SIG-M5 treated with dmso at 0.1 percent for 504 hours (cell line): Measurements from ENCODE around the gene PTGFRN.
"Not testable (repeated sequence)": the region's sequence is repeated elsewhere in the genome, so short reads cannot be mapped to it uniquely, and the experiment has no call there.

Source experiments
- DNase-seq: peaks from one replicate; lab custom pipeline; 2025; ENCODE audit not compliant: unreplicated experiment; lab: John Stamatoyannopoulos, UW

Gene PTGFRN

DNA sequence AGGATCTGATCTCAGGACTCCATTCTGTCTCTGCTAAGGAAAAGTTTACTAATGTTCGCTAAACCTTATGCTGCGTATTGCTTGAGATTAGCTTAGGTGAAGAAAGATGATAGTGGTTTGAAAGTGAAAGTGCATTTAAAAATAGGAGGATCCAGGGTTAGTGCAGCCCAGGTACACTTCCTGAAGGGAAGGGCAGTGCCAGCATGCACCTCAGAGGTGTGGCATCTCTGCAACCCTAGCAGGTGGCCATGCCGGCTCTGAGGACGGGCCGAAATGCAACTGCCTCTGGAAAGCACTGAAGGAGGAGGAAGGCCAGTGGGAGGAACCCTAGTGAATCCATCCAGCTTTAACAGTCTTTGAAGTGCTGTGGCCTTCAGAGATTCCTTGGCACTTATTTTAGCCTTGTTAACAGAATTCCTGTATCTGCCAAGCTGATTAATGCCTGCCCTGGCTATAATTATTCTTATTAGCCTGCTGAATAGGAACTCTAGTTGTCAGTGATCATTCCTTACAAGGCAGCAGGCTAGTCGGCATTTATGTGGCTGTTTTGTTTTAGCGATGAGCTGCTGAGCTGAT lies 5.5 kb downstream of the PTGFRN start:
- DNase-seq = no peak

DNA sequence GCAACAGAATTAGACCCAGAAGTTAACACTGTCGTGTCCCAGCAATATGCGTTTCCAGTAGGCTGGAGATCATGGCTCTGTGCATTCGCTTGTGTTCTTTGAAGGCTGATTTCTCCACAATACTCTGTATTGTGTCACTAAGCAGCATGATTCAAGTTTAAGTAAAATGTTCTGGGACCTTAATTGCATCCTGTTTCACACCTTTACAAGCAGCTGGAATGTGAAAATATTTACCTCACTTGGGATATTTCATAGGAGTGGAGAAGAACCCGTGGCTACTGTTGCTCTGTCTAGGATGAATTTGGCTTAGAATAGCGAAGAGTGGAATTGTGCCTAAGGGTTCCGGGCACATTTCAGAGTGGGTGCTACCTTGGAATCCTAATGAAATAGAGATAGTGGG lies 6.3 kb downstream of the PTGFRN start:
- DNase-seq = no peak

DNA sequence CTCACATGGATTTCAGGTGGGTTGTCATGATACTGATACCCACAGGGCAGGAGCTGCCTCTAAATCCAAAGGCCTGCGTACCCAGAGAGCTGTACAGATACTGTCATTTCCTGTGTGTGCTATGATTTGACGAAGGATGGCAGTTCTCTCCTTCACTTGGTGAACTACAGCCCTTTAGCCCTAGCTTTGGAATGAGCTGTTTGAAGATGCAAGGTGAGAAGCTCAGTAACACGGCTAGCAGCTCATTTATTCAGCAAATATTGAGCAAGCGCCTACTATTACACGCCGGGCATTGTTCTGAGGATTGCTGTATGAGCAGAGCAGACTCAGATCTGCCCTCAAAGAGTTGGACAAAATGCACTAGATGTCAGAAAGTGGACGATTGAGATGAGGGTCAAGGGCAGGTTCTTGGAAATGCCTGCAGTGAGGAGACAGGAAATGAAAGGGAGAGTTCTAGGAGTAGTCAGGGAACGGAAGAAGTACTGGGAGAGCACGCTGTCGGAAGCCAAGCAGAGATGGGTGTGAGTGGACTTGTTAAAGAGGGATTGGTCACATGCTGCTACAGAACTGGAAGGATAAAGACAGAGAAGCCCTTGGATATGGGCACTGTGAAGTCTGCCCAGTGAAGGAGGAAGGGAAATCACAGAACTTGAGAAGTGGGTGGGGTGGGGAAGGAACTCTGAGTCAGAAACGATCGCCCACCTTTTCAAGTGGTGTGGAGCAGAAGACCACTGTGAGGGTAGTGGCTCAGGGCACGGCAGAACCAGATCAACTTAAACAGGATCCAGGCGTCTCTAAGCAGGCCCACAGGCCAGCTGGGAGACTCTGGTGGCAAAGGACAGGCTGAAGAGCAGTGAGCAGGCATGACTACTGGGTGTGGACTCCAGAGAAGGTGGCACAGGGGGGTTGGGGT lies 7.1 kb downstream of the PTGFRN start:
- DNase-seq = no peak

DNA sequence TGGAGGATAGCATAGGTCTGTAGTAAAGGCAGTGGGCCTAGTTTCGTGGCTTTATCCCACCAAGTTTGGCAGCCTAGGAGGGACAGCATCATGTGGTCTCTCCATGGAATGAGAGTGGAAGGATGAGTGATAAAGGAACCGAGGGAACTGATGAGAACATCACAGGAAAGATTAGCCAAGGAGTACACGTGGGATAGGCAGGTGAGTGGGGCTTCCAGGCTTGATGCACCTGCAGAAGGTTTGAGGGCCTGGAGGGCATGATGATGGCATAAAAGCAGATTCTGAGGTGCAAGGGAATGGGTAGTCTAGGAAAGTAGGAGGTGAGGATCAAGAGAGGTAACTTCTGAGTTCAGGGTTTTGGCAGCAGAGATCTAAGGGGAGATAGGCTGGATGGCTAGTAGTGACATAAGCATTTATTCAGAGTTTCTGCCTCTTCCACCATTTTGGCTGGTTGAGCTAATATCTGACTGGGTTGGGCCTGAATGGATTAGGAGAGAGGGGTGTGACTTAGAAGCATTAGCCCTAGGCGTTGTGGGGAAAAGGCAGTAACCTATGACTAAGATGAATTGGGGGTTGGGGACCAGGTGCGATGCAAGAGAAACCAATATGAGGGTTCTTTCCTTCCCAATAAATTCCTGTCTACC lies 9.1 kb downstream of the PTGFRN start:
- DNase-seq = no peak

DNA sequence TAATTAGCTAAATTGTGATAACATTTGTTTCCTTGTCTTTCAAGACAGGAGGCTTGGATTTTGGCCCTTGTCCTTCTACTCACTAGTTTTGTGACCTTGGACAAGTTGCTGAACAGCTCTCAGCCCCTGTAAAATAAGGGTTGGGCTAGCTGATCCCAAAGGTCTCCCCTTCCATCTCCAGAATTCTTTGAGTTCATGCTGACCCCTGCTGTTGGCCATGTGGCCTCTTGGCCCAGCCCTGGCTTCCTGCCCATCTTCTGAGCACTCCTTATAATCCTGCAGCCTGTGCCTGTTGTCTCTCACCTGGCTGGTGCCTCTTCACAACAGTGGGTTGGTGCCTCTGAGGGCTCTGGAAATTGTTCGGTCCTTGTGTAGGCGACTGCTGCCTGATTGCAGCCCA lies 10.1 kb downstream of the PTGFRN start:
- no peak for DNase-seq

DNA sequence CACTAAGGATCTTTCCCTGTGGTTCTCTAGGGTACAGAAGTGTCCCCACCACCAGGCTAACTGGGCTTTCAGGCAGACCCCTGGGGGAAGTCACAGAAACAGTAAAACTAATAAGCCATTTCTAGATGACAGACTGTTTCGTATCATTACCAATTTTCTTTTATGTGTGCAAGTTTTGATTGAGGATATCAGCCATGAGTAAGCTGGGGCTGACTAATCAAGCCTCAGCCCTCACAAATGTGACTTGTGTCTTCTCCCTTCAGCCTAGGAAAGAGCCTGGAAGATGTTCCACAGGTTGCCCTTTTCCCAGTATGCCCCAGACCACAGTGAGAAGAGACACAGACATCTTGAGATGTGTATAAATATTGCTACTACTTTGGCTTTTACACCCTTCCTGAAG lies 10.5 kb downstream of the PTGFRN start:
- DNase-seq = no peak

DNA sequence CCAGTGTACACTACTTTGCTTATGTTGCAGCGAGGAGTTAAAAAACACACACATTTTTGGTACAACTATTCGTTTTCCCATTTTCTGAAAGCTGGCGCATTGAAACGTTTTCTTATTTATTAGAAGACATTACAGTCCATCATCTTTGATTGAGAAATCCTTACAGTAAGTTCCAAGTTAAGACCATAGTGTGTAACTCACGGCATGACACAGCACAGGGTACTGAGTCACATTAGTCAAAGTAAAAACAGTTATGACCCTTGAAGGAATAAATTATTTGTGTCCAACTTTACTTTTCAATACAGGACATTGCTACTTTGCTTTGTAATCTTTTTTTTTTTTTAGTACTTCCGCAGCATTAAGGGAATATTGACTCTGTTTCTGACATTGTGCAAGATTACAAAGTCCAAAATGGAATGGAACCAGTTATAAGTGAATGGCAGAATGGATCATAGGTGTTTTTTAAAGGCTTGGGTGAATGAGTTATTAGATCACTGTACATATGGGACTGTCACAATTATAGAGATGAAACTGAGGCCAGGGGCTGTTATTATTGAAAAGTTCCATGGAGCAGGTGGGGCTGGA lies 11.7 kb downstream of the PTGFRN start:
- no peak for DNase-seq

DNA sequence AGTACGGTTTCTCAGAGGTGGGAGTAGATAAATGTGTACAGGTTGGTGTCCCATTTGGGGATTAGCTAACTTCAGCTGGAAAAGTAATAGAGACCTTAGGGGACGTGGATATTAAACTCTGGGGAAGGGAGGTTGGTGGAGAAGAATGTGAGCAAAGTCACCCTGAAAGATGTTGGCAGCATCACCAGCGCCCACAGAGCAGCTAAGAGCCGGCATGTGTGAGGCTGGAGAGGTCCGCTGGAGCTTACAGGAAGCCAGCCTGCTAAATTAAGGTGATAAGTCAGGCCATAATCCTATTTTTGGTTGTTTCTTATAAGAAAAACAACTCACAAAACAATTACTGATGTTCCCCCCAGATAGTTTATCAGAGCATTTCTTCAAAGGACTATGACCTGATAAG lies 12.2 kb downstream of the PTGFRN start:
- no peak for DNase-seq

DNA sequence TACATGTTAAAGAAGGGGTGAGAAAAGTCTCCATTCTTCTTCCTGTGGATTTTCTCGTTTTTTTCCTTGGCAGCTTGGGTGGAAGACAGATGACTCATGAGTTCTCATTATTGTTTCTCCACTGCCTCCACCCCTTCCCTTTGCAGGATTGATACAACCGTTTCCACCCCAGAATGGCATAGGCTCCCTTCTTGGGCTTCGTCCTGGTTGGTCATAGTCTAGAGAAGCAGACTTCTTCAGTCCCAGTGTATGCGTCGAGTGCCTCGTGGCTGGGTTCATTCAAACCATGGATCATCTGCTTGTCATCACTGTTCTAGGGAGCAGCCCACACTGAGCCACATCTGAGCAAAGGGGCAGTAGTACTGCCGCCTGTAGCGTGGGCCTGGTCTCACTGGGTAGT lies 13.7 kb downstream of the PTGFRN start:
- DNase-seq = no peak

DNA sequence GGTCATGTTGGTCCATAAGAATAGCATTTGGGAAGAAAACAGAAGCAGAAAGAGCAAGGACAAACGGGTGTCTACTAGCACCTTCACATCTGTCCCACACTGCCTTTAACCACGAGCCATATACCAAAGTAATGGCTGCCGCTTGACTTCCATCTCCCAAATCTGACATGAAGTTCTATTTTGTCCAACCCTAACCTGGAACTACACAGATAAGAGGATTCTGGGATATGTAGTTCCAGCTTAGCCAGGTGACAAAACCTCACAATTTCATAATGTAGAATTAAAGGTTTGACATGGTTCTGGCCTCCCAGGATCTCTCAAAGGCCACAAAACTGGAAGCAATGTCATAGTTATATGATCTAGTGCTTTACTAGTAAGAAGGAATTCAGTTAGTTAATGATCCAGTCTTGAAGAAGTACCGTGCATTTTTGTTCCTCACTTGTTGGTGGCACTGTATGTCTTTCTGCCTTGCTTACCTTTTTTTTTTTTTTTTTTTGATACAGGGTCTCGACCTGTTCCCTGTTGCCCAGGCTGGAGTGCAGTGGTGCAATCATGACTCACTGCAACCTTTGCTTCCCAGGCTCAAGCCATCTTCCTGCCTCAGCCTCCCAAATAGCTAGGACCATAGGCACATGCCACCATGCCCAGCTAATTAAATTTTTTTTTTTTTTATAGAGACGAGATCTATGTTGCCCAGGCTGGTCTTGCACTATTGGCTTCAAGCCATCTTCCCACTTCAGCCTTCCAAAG lies 17.5 kb downstream of the PTGFRN start:
- no peak for DNase-seq

DNA sequence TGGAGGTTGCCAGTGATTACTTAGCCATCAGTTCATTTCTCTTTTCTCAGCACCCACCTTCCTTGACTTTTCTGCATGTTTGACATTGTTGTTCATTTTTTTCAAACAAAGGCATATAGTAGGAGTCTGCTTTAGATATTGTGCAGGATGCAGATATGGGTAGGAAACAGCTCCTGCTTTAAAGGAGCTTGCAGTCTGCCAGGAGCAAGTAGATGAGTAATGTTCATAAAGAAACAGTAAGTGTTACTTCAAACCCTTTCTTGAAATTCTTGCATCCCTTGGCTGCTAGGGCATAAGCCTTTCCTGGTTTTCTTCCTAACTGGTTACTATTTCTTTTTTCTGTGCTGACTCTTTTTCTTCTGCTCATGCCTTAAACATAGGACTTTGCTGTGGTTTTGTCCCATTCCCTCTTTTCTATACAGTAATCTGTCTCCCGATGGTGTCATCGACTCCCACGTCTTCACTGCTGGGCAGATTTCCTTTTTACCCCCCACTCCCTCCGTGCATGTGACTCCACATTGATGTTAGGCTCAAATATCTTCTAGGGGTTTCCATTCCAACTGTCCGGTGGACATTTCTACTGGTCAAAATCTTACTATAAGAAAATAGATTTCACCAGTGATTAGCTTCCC lies 20.4 kb downstream of the PTGFRN start:
- no peak for DNase-seq

DNA sequence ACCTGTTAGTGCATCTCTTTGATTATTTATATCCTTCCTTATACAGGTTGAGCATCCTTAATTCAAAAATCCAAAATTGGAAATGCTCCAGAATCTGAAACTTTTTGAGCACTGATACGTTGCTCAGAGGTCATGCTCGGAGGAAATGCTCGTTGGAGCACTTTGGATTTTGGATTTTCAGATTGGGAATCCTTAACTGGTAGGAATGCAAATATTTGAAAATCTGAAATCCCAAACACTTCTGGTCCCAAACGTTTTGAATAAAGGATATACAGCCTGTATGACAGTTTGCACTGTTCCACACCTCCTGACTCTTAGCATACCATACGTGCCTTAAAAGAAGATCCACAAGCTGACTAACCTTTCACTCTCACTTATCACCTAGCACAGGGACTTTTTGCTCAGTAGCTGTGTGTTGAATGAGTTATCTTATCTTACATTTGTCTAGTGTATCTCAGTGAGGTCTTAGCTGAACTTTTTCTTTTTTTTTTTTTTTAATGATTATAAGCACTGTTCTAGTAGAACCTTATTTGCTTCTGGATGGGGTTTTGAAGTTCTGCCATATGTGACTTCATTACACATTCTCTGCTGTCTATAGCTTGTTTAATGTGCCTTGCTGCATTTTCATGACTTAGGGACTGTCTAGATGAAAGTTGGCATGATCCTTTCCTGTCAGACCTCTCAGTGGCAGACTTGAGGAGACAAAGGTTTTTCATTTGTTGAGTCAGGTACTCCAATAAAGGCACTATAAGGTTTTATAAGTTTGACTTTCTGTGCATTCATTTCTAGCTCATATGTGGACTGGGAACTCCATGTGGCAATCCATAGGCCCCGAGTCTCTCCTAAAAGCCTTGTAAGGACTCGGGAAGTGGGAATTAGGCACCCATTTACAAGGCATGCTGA lies 21.6 kb downstream of the PTGFRN start:
- DNase-seq = no peak

DNA sequence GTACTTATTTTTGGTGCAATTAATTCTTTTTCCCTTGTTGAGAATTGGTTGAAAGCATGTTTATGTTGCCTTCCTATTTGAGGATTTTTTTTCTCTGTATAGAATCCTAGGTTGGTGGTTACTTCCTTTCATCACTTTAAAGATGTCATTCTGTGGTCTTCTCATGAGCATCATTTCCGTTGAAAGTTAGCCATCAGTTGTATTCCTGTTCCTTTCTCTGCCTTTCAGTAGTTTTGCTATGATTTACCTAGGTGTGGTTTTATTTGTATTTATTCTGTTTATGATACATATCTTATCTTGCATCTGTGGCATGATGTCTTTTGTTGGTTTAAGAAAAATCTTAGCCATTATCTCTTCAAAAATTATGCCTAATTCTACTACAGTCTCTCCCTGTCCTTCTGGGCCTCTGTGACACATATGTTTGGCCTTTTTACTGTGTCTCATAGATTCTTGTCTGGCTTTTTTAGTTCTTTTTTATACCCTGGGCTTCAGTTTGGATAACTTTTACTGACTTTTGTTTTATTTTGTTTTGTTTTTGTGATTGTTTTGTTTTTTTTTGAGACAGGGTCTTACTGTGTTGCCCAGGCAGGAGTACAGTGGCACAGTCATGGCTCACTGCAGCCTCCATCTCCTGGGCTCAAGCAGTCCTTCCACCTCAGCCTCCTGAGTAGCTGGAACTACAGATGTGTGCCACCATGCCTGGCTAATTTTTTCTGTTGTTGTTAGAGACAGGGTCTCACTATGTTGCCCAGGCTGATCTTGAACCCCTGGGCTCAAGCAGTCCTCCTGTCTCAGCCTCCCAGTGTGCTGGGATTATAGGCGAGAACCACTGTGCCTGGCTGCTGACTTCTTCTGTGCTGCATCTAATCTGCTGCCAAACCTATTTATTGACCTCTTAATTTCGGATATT lies 24.1 kb downstream of the PTGFRN start:
- no peak for DNase-seq

DNA sequence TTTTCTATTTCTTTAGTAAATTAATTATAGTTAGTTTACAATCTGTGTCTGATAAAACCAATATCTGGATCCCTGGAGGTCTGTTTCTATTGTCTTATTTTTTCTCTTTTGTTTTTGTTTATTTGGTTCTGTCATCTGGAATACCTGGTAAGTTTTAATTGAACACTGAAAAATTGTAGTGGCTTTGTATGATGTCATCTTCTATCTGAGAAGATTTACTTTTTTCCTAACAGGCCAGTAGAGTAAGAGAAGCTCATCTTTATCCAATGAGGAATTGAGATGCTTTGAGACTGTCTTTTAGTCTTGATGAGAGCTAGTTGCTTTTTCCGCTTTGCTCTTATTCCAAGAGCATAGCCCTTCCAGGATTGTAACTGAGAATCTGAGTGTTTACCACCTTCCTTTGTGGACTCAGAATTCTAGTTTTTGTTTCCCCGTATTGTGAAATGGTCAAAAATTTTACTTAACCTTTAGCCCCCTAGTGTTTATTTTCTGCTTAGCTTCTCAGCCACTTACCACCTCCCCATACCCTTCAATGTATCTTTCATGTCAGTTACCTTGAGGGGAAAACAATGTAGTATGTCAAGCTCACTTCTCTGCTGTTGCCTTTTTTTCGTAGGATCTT lies 25.0 kb downstream of the PTGFRN start:
- DNase-seq = peak; percentile 47

DNA sequence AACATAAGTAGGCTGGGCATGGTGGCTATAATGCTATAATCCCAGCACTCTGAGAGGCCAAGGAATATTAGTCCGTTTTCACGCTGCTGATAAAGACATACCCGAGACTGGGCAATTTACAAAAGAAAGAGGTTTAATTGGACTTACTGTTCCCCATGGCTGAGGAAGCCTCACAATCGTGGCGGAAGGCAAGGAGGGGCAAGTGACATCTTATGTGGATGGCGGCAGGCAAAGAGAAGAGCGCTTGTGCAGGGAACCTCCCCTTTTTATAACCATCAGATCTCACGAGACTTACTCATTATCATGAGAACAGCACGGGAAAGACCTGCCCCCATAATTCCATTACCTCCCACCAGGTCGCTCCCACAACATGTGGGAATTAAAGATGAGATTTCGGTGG lies 28.5 kb downstream of the PTGFRN start:
- no peak for DNase-seq

DNA sequence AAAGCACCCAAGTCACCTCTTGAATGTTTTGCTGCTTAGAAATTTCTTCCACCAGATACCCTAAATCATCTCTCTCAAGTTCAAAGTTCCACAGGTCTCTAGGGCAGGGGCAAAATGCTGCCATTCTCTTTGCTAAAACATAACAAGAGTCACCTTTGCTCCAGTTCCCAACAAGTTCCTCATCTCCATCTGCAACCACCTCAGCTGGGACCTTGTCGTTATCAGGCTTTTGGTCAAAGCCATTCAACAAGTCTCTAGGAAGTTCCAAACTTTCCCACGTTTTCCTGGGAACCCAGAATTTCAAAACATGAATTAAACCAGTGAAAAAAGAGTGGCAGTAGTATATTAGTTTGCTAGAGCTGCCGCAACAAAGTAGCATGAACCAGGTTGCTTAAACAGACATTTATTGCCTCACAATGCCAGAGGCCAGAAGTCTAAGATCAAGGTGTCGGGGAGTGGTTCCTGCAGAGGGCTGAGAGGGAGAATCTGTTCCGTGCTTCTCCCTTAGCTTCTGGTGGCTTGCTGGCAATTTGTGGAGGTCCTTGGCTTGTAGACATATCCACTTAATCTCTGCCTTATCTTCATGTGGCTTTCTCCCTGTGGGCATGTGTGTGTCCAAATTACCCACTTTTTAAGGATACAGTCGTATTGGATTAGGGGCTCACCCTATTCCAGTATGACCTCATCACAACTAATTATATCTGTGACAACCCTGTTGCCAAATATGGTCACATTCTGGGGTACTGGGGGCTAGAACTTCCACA lies 30.2 kb downstream of the PTGFRN start:
- DNase-seq = not testable (repeated sequence)

DNA sequence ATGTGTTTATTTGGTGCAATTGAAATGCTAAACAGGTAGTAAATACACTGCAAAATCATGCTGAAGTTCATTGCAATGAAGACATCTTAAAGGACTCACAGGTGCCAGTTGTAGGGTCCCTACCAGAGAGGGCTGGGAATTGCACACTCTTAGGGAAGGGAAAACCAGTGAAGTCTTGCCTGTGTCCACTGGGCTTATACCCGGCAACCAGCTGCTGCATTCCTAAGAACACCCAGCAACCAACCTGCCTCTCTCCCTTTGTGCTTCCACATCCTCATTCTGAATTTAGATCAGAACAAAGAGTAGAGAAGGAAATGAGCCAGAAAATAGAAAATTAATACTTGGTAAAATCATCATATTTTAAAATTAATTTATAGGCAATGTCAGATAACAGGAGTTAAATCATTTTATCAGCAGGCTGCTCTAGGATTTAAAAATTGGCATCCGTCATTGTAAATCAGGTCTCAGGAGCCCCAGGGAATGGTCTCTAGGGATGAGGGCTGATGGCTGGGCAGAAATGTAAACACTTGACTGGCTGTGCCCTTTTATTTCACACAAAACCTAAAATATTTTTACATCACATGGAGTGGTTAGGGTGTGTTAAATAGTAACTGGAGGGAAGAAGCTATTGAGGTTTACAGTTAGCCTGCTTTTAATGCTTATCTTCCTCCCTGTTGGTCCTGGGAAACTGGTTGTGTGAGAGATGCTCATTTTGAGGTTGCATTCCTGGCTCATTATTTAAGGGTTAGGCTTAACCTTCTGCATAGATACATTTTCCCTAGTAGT lies 31.3 kb downstream of the PTGFRN start:
- no peak for DNase-seq
